ENCODE results near the gene NOP10.
A peak's percentile ranks its signal among the peaks of the same experiment; 100 is the strongest.

NOP10 gene

DNA sequence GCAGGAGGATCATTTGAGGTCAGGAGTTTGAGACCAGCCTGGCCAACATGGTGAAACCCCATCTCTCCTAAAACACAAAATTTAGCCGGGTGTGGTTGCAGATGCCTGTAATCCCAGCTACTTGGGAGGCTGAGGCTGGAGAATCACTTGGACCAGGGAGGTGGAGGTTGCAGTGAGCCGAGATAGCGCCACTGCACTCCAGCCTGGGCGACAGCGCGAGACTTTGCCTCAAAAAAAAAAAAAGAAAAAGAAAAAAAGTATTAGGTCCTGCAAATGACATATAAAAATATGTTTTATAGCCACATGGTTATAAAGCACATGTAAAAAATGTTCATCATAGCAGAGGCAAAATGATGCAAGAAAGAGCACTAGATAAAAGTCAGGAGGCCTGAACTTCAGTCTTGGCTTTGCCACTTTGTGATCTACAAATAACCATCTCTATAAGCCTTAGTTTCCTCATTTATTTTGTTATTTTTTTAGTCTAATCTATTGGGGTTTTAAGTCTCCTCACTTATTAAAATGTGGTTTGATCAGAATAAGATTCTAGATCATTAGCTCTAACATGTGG is 10.3 kb downstream of the NOP10 start:
- Histone ChIP-seq H3K36me3 (ENCODE audit: control insufficient read depth, insufficient read depth, low read length) (no peaks in the 10 kb centered on the region), H3K27ac (ENCODE audit: insufficient read depth, low read length, poor library complexity, severe bottlenecking) (no peak overlapping the region), H3K27me3 (replicated peaks; ENCODE audit: control insufficient read depth, insufficient read depth, low read length, poor library complexity, severe bottlenecking) (no peaks in the 10 kb centered on the region), H3K4me1 (ENCODE audit: control insufficient read depth, insufficient read depth, low read length, poor library complexity, severe bottlenecking) (peaks cover 30% of the 10 kb centered on the region), H3K4me3 (ENCODE audit: insufficient read depth, low read depth, low read length, poor library complexity, severe bottlenecking) (no peak overlapping the region), H3K9me3 (ENCODE audit: control insufficient read depth, low read length) (no peaks in the 10 kb centered on the region)
- DNase-seq, result no peak

DNA sequence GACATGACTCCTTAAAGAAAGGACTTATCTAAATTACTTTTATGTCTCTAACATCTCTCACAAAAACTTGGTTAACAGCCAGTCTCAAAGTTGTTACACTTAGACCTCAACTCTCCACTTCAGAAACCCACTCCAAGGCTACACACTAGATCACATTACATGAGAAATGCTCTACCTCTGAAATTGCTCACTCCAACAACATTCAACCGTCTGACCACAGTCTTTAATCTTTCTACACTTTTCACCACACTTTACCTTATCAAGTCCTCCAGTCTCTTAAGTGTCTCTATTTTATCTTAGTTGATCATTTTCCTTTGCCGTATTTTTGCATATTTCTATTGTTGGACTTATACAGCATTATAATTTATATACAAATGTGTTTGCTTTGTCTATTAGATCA is 11.1 kb downstream of the NOP10 start:
- Histone ChIP-seq H3K9me3 (ENCODE audit: control insufficient read depth, low read length) (no peaks in the 10 kb centered on the region), H3K4me1 (ENCODE audit: control insufficient read depth, insufficient read depth, low read length, poor library complexity, severe bottlenecking) (peaks cover 32% of the 10 kb centered on the region), H3K36me3 (ENCODE audit: control insufficient read depth, insufficient read depth, low read length) (no peaks in the 10 kb centered on the region), H3K27ac (ENCODE audit: insufficient read depth, low read length, poor library complexity, severe bottlenecking) (no peak overlapping the region), H3K27me3 (replicated peaks; ENCODE audit: control insufficient read depth, insufficient read depth, low read length, poor library complexity, severe bottlenecking) (no peaks in the 10 kb centered on the region), H3K4me3 (ENCODE audit: insufficient read depth, low read depth, low read length, poor library complexity, severe bottlenecking) (no peak overlapping the region)
- no peak for DNase-seq

DNA sequence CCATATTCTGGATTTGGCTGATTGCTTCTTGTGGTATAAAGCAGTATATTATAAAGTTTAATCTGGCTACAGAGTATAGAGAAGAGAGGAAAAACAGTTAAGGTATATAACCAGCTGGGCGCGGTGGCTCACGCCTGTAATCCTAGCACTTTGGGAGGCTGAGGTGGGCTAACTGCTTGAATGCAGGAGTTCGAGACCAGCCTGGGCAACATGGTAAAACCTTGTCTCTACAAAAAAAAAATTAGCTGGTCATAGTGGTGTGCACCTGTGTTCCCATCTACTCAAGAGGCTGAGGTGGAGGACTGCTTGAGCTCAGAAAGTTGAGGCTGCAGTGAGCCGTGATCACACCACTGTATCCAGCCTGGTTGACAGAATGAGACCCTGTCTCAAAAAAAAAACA is 12.7 kb downstream of the NOP10 start:
- no peaks in the 10 kb centered on the region for H3K9me3 ChIP-seq (ENCODE audit: control insufficient read depth, low read length)
- no peak overlapping the region for H3K4me3 ChIP-seq (ENCODE audit: insufficient read depth, low read depth, low read length, poor library complexity, severe bottlenecking)
- H3K36me3 ChIP-seq (ENCODE audit: control insufficient read depth, insufficient read depth, low read length), result no peaks in the 10 kb centered on the region
- no peak overlapping the region for H3K27ac ChIP-seq (ENCODE audit: insufficient read depth, low read length, poor library complexity, severe bottlenecking)
- peaks cover 21% of the 10 kb centered on the region for H3K4me1 ChIP-seq (ENCODE audit: control insufficient read depth, insufficient read depth, low read length, poor library complexity, severe bottlenecking)
- no peaks in the 10 kb centered on the region for H3K27me3 ChIP-seq (replicated peaks; ENCODE audit: control insufficient read depth, insufficient read depth, low read length, poor library complexity, severe bottlenecking)
- no peak for DNase-seq

DNA sequence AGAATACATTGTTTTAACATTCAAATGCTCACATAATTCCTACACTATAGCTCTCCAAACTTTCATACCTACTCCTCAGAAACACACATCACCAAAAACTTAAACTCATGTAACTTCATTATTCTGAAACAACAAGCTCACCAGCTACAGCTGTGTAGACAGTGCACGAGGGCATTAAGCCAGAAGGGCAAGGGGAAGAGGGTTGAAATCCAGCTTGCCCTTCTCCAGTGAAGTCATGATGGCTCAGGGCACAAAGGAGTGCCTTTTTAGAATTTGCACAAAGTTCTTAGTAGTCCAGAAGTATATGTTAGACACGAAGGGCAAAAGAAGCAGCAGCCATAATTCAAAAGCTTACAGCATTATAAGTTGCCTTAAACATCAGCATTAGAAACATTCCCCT is 13.9 kb downstream of the NOP10 start:
- H3K27ac ChIP-seq (ENCODE audit: insufficient read depth, low read length, poor library complexity, severe bottlenecking), result no peak overlapping the region

DNA sequence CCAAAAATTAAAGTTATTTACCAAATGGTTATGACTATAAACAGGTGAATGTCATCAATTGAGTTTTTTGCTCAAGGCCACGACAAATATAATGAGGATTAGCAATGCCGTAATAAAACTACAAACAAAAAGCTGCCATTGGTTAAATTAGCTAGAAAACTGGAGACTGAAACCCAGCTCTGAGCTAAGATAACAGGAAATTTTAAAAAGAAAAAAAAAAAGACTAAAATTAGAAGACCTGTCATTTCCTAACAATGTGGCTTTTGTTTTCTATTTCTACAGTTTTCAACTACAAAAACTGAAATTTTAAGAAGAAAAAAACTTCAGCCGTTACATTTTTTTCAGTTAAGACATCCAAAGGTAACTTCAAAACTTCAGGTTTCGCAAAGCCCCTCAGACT is 15.0 kb downstream of the NOP10 start:
- no peaks in the 10 kb centered on the region for H3K27me3 ChIP-seq (replicated peaks; ENCODE audit: control insufficient read depth, insufficient read depth, low read length, poor library complexity, severe bottlenecking)
- H3K4me3 ChIP-seq (ENCODE audit: insufficient read depth, low read depth, low read length, poor library complexity, severe bottlenecking), result no peak overlapping the region
- H3K4me1 ChIP-seq (ENCODE audit: control insufficient read depth, insufficient read depth, low read length, poor library complexity, severe bottlenecking), result peaks cover 15% of the 10 kb centered on the region
- peak overlapping the region; percentile 40 for H3K27ac ChIP-seq (ENCODE audit: insufficient read depth, low read length, poor library complexity, severe bottlenecking)
- no peak for DNase-seq
- H3K36me3 ChIP-seq (ENCODE audit: control insufficient read depth, insufficient read depth, low read length), result no peaks in the 10 kb centered on the region
- H3K9me3 ChIP-seq (ENCODE audit: control insufficient read depth, low read length), result no peaks in the 10 kb centered on the region

More for the DNA sequence above, 13.9 kb downstream of the NOP10 start:
- peaks cover 17% of the 10 kb centered on the region for H3K4me1 ChIP-seq (ENCODE audit: control insufficient read depth, insufficient read depth, low read length, poor library complexity, severe bottlenecking)
- no peaks in the 10 kb centered on the region for H3K27me3 ChIP-seq (replicated peaks; ENCODE audit: control insufficient read depth, insufficient read depth, low read length, poor library complexity, severe bottlenecking)
- H3K36me3 ChIP-seq (ENCODE audit: control insufficient read depth, insufficient read depth, low read length), result no peaks in the 10 kb centered on the region
- no peak for DNase-seq
- H3K9me3 ChIP-seq (ENCODE audit: control insufficient read depth, low read length), result no peaks in the 10 kb centered on the region
- H3K4me3 ChIP-seq (ENCODE audit: insufficient read depth, low read depth, low read length, poor library complexity, severe bottlenecking), result no peak overlapping the region

DNA sequence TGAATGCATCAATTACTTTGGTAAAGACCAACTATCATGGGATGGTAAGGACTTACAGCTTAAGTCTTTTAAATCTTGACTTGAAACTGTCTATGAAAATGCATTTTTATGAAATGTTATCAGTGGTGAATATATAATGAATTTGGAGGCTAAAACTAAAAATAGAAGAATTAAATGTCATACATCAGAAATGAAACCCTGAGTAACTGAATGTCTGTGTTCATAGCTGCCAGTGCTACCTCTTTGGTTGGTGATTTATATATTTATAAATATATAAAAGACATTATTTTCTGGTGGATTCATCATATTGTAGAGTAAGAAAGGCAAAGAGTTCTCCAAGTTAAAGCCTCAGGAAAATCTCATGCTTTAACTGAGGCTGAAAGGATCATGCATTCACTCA is 17.6 kb downstream of the NOP10 start:
- H3K36me3 ChIP-seq (ENCODE audit: control insufficient read depth, insufficient read depth, low read length), result no peaks in the 10 kb centered on the region
- no peak overlapping the region for H3K4me3 ChIP-seq (ENCODE audit: insufficient read depth, low read depth, low read length, poor library complexity, severe bottlenecking)
- H3K27me3 ChIP-seq (replicated peaks; ENCODE audit: control insufficient read depth, insufficient read depth, low read length, poor library complexity, severe bottlenecking), result no peaks in the 10 kb centered on the region
- no peak overlapping the region for H3K27ac ChIP-seq (ENCODE audit: insufficient read depth, low read length, poor library complexity, severe bottlenecking)
- no peak for DNase-seq
- no peaks in the 10 kb centered on the region for H3K9me3 ChIP-seq (ENCODE audit: control insufficient read depth, low read length)
- peaks cover 8% of the 10 kb centered on the region for H3K4me1 ChIP-seq (ENCODE audit: control insufficient read depth, insufficient read depth, low read length, poor library complexity, severe bottlenecking)

DNA sequence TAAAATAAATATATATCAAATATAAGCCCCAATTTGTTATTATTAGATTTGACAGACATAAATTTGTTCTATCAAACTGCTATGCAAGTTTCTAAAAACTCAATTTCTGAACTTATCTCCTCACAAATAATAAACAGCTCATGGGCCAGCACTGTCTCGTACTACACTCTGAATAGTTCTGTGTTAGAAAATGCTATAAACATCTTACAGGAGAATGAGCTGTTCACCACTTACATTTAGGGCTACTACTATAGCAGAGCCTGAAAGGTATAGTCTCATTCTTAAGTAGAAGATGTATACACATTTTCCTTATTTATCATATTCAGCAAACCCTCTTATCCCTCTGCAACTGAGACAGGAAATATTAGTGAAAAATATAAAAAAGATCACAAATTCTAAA is 18.0 kb downstream of the NOP10 start:
- H3K36me3 ChIP-seq (ENCODE audit: control insufficient read depth, insufficient read depth, low read length), result no peaks in the 10 kb centered on the region

DNA sequence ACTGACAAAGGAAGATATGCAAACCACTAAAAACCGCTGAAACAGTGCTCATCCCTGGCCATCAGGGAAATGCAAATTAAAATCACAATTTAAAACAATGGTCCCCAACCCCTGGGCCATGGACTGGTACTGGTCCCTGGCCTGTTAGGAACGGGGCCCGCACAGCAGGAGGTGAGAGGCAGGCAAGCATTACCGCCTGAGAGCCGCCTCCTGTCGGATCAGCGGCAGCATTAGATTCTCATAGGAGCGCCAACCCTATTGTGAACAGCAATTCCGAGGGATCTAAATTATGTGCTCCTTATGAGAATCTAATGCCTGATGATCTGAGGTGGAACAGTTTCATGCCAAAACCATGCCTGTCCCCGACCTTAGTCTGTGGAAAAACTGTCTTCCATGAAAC is 19.7 kb downstream of the NOP10 start:
- no peak for DNase-seq
- H3K27ac ChIP-seq (ENCODE audit: insufficient read depth, low read length, poor library complexity, severe bottlenecking), result no peak overlapping the region

More for the DNA sequence above, 18.0 kb downstream of the NOP10 start:
- DNase-seq, result no peak
- H3K4me3 ChIP-seq (ENCODE audit: insufficient read depth, low read depth, low read length, poor library complexity, severe bottlenecking), result no peak overlapping the region
- no peak overlapping the region for H3K27ac ChIP-seq (ENCODE audit: insufficient read depth, low read length, poor library complexity, severe bottlenecking)
- H3K27me3 ChIP-seq (replicated peaks; ENCODE audit: control insufficient read depth, insufficient read depth, low read length, poor library complexity, severe bottlenecking), result no peaks in the 10 kb centered on the region
- peaks cover 8% of the 10 kb centered on the region for H3K4me1 ChIP-seq (ENCODE audit: control insufficient read depth, insufficient read depth, low read length, poor library complexity, severe bottlenecking)
- H3K9me3 ChIP-seq (ENCODE audit: control insufficient read depth, low read length), result no peaks in the 10 kb centered on the region

DNA sequence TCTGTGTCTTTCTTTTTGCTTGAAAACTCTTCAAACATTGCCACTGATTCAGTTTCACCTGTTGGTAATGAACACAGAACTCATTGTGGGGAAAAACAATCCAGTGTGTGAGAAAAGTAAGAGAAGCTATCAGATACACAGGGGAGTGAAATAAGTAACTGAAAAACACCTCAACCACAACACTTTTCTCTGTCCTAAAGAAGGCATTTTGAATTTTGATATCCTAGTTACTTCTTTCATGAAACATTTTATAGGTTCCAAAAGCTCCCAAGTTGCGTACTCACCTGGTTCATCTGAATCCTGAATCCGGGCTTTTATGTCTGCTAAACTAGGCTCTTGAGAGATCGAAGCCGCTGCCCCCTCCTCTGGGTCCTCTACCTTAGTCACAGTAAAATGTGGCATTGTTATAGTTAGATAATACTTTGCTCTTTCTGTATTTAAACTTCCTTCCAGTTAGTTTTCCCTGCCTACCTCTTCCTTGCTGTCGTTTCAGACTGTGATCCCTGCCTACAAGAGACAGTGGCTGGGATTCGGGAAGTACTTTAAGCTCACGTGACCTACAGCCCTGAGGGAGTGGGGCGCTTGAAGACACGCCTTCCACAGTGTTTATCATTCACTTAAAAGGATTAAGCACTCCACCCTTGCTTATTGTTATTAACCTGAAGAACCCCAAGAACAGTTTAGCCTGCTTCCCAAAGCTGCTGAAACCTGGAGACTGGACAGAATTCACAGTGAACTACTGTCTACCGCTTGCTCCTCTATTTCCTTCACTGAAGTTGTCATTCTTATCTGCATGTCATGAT is 24.5 kb downstream of the NOP10 start:
- no peaks in the 10 kb centered on the region for H3K27me3 ChIP-seq (replicated peaks; ENCODE audit: control insufficient read depth, insufficient read depth, low read length, poor library complexity, severe bottlenecking)
- peak overlapping the region; percentile 62 for H3K27ac ChIP-seq (ENCODE audit: insufficient read depth, low read length, poor library complexity, severe bottlenecking)
- DNase-seq, result no peak
- H3K4me1 ChIP-seq (ENCODE audit: control insufficient read depth, insufficient read depth, low read length, poor library complexity, severe bottlenecking), result peaks cover 7% of the 10 kb centered on the region
- H3K4me3 ChIP-seq (ENCODE audit: insufficient read depth, low read depth, low read length, poor library complexity, severe bottlenecking), result peak overlapping the region; percentile 76
- H3K9me3 ChIP-seq (ENCODE audit: control insufficient read depth, low read length), result no peaks in the 10 kb centered on the region
- H3K36me3 ChIP-seq (ENCODE audit: control insufficient read depth, insufficient read depth, low read length), result no peaks in the 10 kb centered on the region

More for the DNA sequence above, 19.7 kb downstream of the NOP10 start:
- Histone ChIP-seq H3K9me3 (ENCODE audit: control insufficient read depth, low read length) (no peaks in the 10 kb centered on the region), H3K4me3 (ENCODE audit: insufficient read depth, low read depth, low read length, poor library complexity, severe bottlenecking) (no peak overlapping the region), H3K4me1 (ENCODE audit: control insufficient read depth, insufficient read depth, low read length, poor library complexity, severe bottlenecking) (peaks cover 11% of the 10 kb centered on the region), H3K27me3 (replicated peaks; ENCODE audit: control insufficient read depth, insufficient read depth, low read length, poor library complexity, severe bottlenecking) (no peaks in the 10 kb centered on the region), H3K36me3 (ENCODE audit: control insufficient read depth, insufficient read depth, low read length) (no peaks in the 10 kb centered on the region)
